H9 (cell line): Measurements from ENCODE around the gene HIPK1. TPM values are rescaled to one million over a fixed set of nuclear protein-coding genes. Genes with fewer than 3 reads are reported as not detected.

ENCODE experiments used
- DNase-seq: peaks from one replicate; pipeline ENCODE4 v3.0.0-alpha.2; 2017
- H2AFZ ChIP-seq: one replicate; pipeline ENCODE4 v1.6.1; 2013; ENCODE audit warnings: mild to moderate bottlenecking, low read length, control low read depth, moderate library complexity
- H2AK5ac ChIP-seq: 2 replicates; pipeline ENCODE4 v1.6.1; 2013; ENCODE audit warnings: low read length, control low read depth, mixed read lengths; ENCODE audit not compliant: insufficient read length
- H2BK120ac ChIP-seq: one replicate; pipeline ENCODE4 v1.6.1; 2013; ENCODE audit warnings: low read depth, mild to moderate bottlenecking, low read length, control low read depth, inconsistent platforms; ENCODE audit not compliant: poor library complexity, severe bottlenecking
- H2BK12ac ChIP-seq: 2 replicates; pipeline ENCODE4 v1.6.1; 2013; ENCODE audit warnings: low read length, control low read depth, mixed read lengths, low read depth; ENCODE audit not compliant: insufficient read length
- H2BK15ac ChIP-seq: 2 replicates; pipeline ENCODE4 v1.6.1; 2013; ENCODE audit warnings: low read depth, low read length, control low read depth
- H2BK20ac ChIP-seq: one replicate; pipeline ENCODE4 v1.6.1; 2013; ENCODE audit warnings: low read depth, mild to moderate bottlenecking, low read length, control low read depth, inconsistent platforms; ENCODE audit not compliant: poor library complexity, severe bottlenecking
- H2BK5ac ChIP-seq: 2 replicates; pipeline ENCODE4 v1.6.1; 2013; ENCODE audit warnings: low read length, control low read depth, mixed read lengths; ENCODE audit not compliant: insufficient read length
- H3K14ac ChIP-seq: 2 replicates; pipeline ENCODE4 v1.6.1; 2013; ENCODE audit warnings: low read length, control low read depth; ENCODE audit not compliant: insufficient read depth
- H3K18ac ChIP-seq: 2 replicates; pipeline ENCODE4 v1.6.1; 2013; ENCODE audit warnings: low read depth, mild to moderate bottlenecking, mixed read lengths, low read length, control low read depth; ENCODE audit not compliant: insufficient read length
- H3K23ac ChIP-seq: 2 replicates; pipeline ENCODE4 v1.6.1; 2013; ENCODE audit warnings: low read length, control low read depth, mixed read lengths, low read depth; ENCODE audit not compliant: insufficient read length
- H3K23me2 ChIP-seq: 2 replicates; pipeline ENCODE4 v1.6.1; 2013; ENCODE audit warnings: low read depth, mild to moderate bottlenecking, mixed read lengths, low read length, control low read depth; ENCODE audit not compliant: insufficient read length, poor library complexity, severe bottlenecking
- H3K27ac ChIP-seq: 2 replicates; pipeline ENCODE4 v1.5.1; 2013; ENCODE audit warnings: low read length, control low read depth, mixed read lengths, low read depth; ENCODE audit not compliant: insufficient read length
- H3K27me3 ChIP-seq: 2 replicates; pipeline ENCODE4 v1.6.1; 2013; ENCODE audit warnings: low read length, control low read depth, inconsistent platforms; ENCODE audit not compliant: insufficient read depth
- H3K4ac ChIP-seq: 2 replicates; pipeline ENCODE4 v1.6.1; 2013; ENCODE audit warnings: low read depth, mild to moderate bottlenecking, control low read depth, inconsistent platforms, low read length, moderate library complexity
- H3K4me1 ChIP-seq: 2 replicates; pipeline ENCODE4 v1.6.1; 2013; ENCODE audit warnings: low read length, control low read depth, inconsistent platforms; ENCODE audit not compliant: insufficient read depth
- H3K4me2 ChIP-seq: 2 replicates; pipeline ENCODE4 v1.6.1; 2013; ENCODE audit warnings: low read length, control low read depth, mixed read lengths; ENCODE audit not compliant: insufficient read length, insufficient read depth
- H3K56ac ChIP-seq: 2 replicates; pipeline ENCODE4 v1.6.1; 2013; ENCODE audit warnings: low read depth, mild to moderate bottlenecking, mixed read lengths, low read length, control low read depth; ENCODE audit not compliant: insufficient read length
- H3K79me1 ChIP-seq: 2 replicates; pipeline ENCODE4 v1.6.1; 2013; ENCODE audit warnings: low read depth, mild to moderate bottlenecking, moderate library complexity, low read length, control low read depth, inconsistent platforms; ENCODE audit not compliant: insufficient read depth, poor library complexity, severe bottlenecking
- H3K79me2 ChIP-seq: 2 replicates; pipeline ENCODE4 v1.6.1; 2013; ENCODE audit warnings: low read length, control low read depth, inconsistent platforms; ENCODE audit not compliant: insufficient read depth
- H3K9ac ChIP-seq: 2 replicates; pipeline ENCODE4 v1.6.1; 2013; ENCODE audit warnings: low read length, control low read depth, mixed read lengths; ENCODE audit not compliant: insufficient read length; ENCODE audit errors: extremely low read depth
- H3K9me3 ChIP-seq: one replicate; pipeline ENCODE4 v1.6.1; 2013; ENCODE audit warnings: low read depth, low read length, inconsistent platforms; ENCODE audit not compliant: control insufficient read depth
- H3T11ph ChIP-seq: one replicate; pipeline ENCODE4 v1.6.1; 2013; ENCODE audit warnings: mild to moderate bottlenecking, low read length, control low read depth, inconsistent platforms
- H4K20me1 ChIP-seq: one replicate; pipeline ENCODE4 v1.6.1; 2013; ENCODE audit not compliant: control insufficient read depth, insufficient read length, insufficient read depth
- H4K5ac ChIP-seq: 2 replicates; pipeline ENCODE4 v1.6.1; 2013; ENCODE audit warnings: low read depth, mild to moderate bottlenecking, mixed read lengths, low read length, control low read depth; ENCODE audit not compliant: insufficient read length
- H4K8ac ChIP-seq: replicated peaks from 2 replicates; pipeline ENCODE4 v1.6.1; 2013; ENCODE audit warnings: low read length, control low read depth, mixed read lengths, low read depth; ENCODE audit not compliant: insufficient read length
- H4K91ac ChIP-seq: 2 replicates; pipeline ENCODE4 v1.6.1; 2013; ENCODE audit warnings: low read depth, mild to moderate bottlenecking, moderate library complexity, mixed read lengths, low read length, control low read depth; ENCODE audit not compliant: insufficient read length
- H3K27ac Mint-ChIP-seq, 3 experiments: 2 replicates in 2 of 3; 3 replicates in 1 of 3; pipeline ENCODE4 v1.8.0; 2020 to 2021; ENCODE audit warnings: mixed read lengths in 3 of 3, mild to moderate bottlenecking in 1 of 3, moderate library complexity in 1 of 3
- H3K27me3 Mint-ChIP-seq: 2 replicates; pipeline ENCODE4 v1.8.0; 2021; ENCODE audit warnings: low read depth, mild to moderate bottlenecking, moderate library complexity, mixed read lengths
- H3K36me3 Mint-ChIP-seq, 3 experiments: 2 replicates in 2 of 3; 3 replicates in 1 of 3; pipeline ENCODE4 v1.8.0; 2020 to 2021; ENCODE audit warnings: low read depth in 3 of 3, mixed read lengths in 3 of 3; ENCODE audit not compliant: insufficient read depth in 1 of 3
- H3K4me1 Mint-ChIP-seq, 2 experiments: 2 replicates each; pipeline ENCODE4 v1.8.0; 2020; ENCODE audit warnings: mixed read lengths in 2 of 2
- H3K4me3 Mint-ChIP-seq, 2 experiments: 2 replicates in 1 of 2; 3 replicates in 1 of 2; pipeline ENCODE4 v1.8.0; 2020 to 2021; ENCODE audit warnings: mild to moderate bottlenecking in 2 of 2, mixed read lengths in 2 of 2, moderate library complexity in 1 of 2
- H3K9me3 Mint-ChIP-seq, 2 experiments: 2 replicates in 1 of 2; 3 replicates in 1 of 2; pipeline ENCODE4 v1.8.0; 2020; ENCODE audit warnings: mild to moderate bottlenecking in 2 of 2, mixed read lengths in 2 of 2, moderate library complexity in 1 of 2
- WGBS: extraction: QIAGEN DNeasy Blood & Tissue Kit; methylation state at CpG from one replicate; pipeline ENCODE4 v1.1.7; 2013; ENCODE audit warnings: missing lambda C conversion rate, low lambda C conversion rate, mixed read lengths; ENCODE audit not compliant: insufficient read length; ENCODE audit errors: extremely low coverage; 5-methylcytosine and 5-hydroxymethylcytosine counted together
- total RNA-seq: library from RNA; stranded (reverse); gene quantifications from 2 replicates; pipeline ENCODE4 v1.2.1, GENCODE V29; 2021
- TF ChIP-seq, protein P1 (sequence below): fragments of 200-600 bp; sonication (generic); conservative IDR thresholded peaks from 3 replicates; pipeline ENCODE4 v1.8.0; 2021; ENCODE audit warnings: antibody characterized with exemption, mild to moderate bottlenecking

HIPK1 gene
- total RNA-seq, 1 experiment from 2014 or later = 65.7 TPM

DNA sequence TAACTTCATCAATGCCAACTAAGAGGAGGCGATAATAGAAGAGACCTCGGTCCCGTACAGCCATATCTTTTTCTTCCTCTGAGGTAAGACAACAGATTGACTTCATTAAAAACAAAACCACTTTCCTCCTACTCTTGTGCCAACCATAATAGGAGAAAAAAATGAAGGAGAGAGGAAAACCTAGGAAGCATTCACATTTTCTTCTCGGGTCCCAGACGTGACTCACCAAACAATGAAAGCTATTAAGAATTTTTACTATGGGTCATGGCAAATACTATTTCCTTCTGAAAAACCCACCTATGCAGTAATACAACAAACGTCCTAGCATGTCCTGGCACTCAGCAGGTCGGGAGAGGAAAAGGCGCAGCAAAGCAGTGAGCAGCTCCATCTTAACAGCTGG lies 33.2 kb upstream of the HIPK1 start:
- no peak overlapping the region for H2BK15ac ChIP-seq
- H3K23ac ChIP-seq = no peak overlapping the region
- H2BK12ac ChIP-seq = no peak overlapping the region
- H4K8ac ChIP-seq = no peak overlapping the region
- H4K20me1 ChIP-seq = no peaks in the 10 kb centered on the region
- no peak for DNase-seq
- no peaks in the 10 kb centered on the region for H3K27me3 ChIP-seq
- Mint-ChIP-seq H3K9me3 (no peaks in the 10 kb centered on the region), H3K4me3 (no peak overlapping the region), H3K27ac (no peak overlapping the region), H3K36me3 (peaks cover 2 to 31% (median 21%) of the 10 kb centered on the region in 3 experiments; a peak in 4 of 7 replicates), H3K4me1 (no peaks in the 10 kb centered on the region), H3K27me3 (no peaks in the 10 kb centered on the region)
- H3K27ac ChIP-seq = no peak overlapping the region
- no peak overlapping the region for H2AK5ac ChIP-seq
- no peak overlapping the region for H3K4me2 ChIP-seq
- no peak overlapping the region for H2BK5ac ChIP-seq
- no peaks in the 10 kb centered on the region for H3K79me2 ChIP-seq
- H2BK120ac ChIP-seq = no peak overlapping the region
- no peak overlapping the region for H2BK20ac ChIP-seq
- H3K9ac ChIP-seq = no peak overlapping the region
- H3K4ac ChIP-seq = no peak overlapping the region
- no peaks in the 10 kb centered on the region for H3K9me3 ChIP-seq
- no peaks in the 10 kb centered on the region for H3K4me1 ChIP-seq
- H3K79me1 ChIP-seq = no peaks in the 10 kb centered on the region
- WGBS = no CpG with 5 or more reads among the region's 8 CpGs
- no peak overlapping the region for H3K14ac ChIP-seq
- TF ChIP-seq, protein P1, sequence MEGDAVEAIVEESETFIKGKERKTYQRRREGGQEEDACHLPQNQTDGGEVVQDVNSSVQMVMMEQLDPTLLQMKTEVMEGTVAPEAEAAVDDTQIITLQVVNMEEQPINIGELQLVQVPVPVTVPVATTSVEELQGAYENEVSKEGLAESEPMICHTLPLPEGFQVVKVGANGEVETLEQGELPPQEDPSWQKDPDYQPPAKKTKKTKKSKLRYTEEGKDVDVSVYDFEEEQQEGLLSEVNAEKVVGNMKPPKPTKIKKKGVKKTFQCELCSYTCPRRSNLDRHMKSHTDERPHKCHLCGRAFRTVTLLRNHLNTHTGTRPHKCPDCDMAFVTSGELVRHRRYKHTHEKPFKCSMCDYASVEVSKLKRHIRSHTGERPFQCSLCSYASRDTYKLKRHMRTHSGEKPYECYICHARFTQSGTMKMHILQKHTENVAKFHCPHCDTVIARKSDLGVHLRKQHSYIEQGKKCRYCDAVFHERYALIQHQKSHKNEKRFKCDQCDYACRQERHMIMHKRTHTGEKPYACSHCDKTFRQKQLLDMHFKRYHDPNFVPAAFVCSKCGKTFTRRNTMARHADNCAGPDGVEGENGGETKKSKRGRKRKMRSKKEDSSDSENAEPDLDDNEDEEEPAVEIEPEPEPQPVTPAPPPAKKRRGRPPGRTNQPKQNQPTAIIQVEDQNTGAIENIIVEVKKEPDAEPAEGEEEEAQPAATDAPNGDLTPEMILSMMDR = no peak
- no peak overlapping the region for H4K91ac ChIP-seq
- no peak overlapping the region for H4K5ac ChIP-seq
- H3T11ph ChIP-seq = no peak overlapping the region
- H3K18ac ChIP-seq = no peak overlapping the region
- no peak overlapping the region for H3K56ac ChIP-seq
- no peaks in the 10 kb centered on the region for H3K23me2 ChIP-seq
- no peak overlapping the region for H2AFZ ChIP-seq
